Choroid plexus epithelial cell (primary cell): ENCODE results near the gene MSI1.

Experiments
- DNase-seq: peaks from one replicate; pipeline ENCODE4 v3.0.0-alpha.2; 2010; ENCODE audit warnings: low read depth
- H3K4me3 ChIP-seq: 2 replicates; pipeline ENCODE4 v1.5.1; 2011; ENCODE audit warnings: low read depth, mild to moderate bottlenecking, control low read depth, low read length, moderate library complexity
- TF ChIP-seq, protein P1 (sequence below): conservative IDR thresholded peaks from 2 replicates; pipeline ENCODE4 v1.5.1; 2011; ENCODE audit warnings: low read depth, mild to moderate bottlenecking, control low read depth, inconsistent platforms, low read length, moderate library complexity

MSI1 gene

DNA sequence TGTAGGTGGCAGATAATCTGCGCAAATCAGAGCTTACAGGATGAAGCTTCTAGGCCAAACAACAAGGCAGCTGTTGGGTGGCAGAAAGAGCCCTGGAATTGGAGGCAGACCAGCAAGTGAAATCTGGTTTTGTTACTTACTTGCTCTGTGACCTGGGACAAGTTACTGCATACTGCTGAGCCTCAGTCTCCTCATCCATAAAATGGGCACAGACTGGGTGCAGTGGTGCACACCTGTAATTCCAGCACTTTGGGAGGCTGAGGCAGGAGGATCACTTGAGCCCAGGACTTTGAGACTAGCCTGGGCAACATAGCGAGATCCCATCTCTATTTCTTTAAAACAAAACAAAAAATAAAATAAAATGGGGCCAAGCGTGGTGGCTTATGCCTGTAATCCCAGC is 37.6 kb upstream of the MSI1 start:
- no peak overlapping the region for H3K4me3 ChIP-seq
- no peak for DNase-seq
- TF ChIP-seq, protein P1, sequence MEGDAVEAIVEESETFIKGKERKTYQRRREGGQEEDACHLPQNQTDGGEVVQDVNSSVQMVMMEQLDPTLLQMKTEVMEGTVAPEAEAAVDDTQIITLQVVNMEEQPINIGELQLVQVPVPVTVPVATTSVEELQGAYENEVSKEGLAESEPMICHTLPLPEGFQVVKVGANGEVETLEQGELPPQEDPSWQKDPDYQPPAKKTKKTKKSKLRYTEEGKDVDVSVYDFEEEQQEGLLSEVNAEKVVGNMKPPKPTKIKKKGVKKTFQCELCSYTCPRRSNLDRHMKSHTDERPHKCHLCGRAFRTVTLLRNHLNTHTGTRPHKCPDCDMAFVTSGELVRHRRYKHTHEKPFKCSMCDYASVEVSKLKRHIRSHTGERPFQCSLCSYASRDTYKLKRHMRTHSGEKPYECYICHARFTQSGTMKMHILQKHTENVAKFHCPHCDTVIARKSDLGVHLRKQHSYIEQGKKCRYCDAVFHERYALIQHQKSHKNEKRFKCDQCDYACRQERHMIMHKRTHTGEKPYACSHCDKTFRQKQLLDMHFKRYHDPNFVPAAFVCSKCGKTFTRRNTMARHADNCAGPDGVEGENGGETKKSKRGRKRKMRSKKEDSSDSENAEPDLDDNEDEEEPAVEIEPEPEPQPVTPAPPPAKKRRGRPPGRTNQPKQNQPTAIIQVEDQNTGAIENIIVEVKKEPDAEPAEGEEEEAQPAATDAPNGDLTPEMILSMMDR = no peak

DNA sequence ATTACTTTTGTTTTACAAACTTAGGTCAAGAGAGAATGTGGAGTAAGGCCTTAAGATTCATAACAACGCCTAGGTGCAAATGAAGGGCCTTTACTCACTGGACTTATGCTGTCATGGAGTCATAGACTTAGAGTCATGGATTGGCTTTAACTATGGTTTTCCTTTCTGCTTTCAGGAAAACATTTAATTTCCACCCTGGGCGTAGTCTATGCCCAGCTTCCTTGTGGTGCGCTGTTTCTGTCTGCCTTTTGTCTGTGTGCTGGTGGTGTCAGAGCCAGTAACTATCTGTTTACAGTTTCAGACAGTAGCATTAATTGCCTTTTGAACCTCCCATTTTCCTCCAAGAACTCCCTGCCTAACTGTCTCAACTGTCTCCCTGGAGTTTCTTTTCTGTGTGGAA is 37.1 kb upstream of the MSI1 start:
- DNase-seq = no peak
- TF ChIP-seq, protein P1 = no peak
- H3K4me3 ChIP-seq = no peak overlapping the region

DNA sequence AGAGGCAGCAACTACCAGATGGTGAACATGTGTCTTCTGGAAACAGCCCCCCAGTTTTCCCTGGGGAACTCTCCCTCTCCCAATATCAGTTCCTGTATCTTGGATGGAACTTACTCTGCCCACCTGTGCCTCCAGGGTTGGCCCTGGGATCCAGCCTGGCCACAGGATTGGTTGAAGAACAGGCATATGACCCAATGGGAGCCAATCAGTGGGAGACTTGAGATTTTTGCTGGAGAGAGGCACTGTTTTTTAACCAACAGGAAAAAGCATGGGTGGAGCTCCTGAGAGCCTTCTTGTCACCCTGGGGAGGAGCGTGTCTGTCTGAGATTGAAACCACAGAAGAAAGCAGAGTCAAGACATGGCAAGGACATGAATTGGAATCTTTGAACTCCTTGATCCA is 35.3 kb upstream of the MSI1 start:
- TF ChIP-seq, protein P1 = no peak
- H3K4me3 ChIP-seq = no peak overlapping the region
- DNase-seq = no peak

DNA sequence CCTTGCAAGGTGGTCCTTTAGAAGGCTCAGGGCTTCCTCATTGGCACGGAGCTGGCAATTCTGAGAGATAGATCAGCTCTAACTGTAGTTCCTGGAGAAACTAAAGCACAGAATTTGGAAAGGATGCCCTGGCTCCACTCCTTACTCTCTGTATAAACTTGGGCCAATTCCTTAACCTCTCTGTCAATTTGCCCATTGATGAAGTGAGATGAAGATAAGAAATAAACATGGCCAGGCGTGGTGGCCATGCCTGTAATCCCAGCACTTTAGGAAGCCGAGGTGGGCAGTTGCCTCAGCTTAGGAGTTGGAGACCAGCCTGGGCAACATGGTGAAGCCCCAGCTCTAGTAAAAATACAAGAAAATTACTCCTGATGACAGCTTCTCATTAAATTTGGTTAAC is 34.9 kb upstream of the MSI1 start:
- TF ChIP-seq, protein P1 = no peak
- H3K4me3 ChIP-seq = no peak overlapping the region
- DNase-seq = no peak

DNA sequence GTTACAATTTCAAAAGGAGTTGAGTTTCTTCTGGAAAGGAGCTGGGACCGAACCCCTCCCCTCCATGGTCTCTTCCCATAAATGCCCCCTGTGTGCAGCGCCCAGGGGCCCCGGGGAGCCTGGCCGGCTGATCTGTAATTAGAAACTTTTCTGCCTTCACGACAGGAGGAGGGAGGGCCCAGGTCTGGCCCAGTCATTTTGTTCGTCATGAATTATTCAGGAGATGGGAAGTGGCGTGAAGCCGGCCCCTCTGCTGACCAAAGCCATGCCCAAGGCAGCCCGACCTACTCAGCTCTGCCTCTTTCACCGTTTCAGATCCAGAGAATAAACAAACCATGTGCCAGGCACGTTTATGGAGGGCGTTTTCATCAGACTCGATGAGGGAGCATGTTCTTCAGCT is 33.3 kb upstream of the MSI1 start:
- no peak overlapping the region for H3K4me3 ChIP-seq
- TF ChIP-seq, protein P1 = no peak
- peak; percentile 11 for DNase-seq

DNA sequence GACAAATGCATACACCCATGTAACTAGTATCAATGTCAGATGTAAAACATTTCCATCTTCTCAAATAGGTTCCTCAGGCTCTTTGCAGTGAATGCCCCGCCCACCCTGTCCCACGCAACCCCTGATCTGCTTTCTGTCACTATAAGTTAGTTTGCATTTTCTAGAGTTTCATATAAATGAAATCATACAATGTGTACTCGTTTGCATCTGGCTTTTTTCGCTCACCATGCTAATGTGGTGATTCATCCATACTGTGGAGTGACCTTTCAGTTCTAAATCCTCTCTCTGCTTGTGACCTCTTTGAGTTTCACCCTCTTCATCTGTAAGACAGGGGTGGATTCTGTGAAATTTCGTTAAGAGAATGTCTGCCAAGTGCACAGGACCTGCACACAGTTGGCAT is 30.6 kb upstream of the MSI1 start:
- H3K4me3 ChIP-seq = no peak overlapping the region
- DNase-seq = peak; percentile 85
- TF ChIP-seq, protein P1 = no peak

DNA sequence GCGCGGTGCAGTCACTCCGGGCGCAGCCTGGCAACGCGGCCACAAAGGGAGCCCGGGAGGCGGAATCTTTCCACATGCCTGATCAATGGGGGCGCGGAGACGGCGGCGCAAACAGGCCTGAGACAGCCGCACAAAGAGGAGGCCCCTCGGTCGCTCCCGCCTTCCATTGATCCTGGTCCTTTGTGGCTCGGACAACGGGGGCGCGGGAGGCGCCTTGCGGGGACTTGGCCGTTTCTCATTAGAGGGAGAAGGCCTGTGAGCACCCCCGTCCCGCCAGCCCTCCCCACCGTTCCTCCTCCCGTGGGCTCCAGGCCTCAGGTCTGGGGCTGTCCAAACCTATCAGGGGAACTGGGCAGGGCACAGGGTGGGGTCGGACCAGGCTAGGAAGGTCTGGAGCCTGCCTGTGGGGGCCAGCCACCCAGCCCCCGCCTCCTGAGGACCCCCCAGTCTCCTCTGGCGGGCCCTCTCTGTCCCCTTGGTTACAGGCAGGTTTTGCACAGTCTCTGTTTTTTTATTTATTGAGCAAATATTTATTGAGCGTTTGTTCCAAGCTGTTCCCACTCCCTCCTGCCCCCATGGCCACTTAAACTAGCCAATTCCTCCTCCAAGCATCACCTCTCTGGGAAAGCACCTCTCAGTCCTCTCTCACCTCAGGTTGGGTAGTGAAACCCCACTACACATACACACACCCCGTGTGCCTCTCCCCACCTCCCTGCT is 29.0 kb upstream of the MSI1 start:
- TF ChIP-seq, protein P1 = no peak
- no peak for DNase-seq
- H3K4me3 ChIP-seq = no peak overlapping the region
